ENCODE data around the gene SERPINB7. TPM values are rescaled to one million over a fixed set of nuclear protein-coding genes. Genes with fewer than 3 reads are reported as not detected.

The SERPINB7 gene
- total RNA-seq, 2 donors from 2014 or later, result 0.71 TPM; not detected in 1

GRCh38 chr18:63834471-63835113 lies 59.4 kb downstream of the SERPINB7 start:
- no peaks in the 10 kb centered on the region for H3K9me3 ChIP-seq
- H3K4me1 ChIP-seq, result no peaks in the 10 kb centered on the region
- no peak for DNase-seq (ENCODE audit: low spot score)
- no peaks in the 10 kb centered on the region for H3K36me3 ChIP-seq
- H3K27ac ChIP-seq, result no peak overlapping the region
- H3K27me3 ChIP-seq, result no peaks in the 10 kb centered on the region
- no peak for TF ChIP-seq CTCF (IDR thresholded peaks at IDR 0.05)
- H3K4me3 ChIP-seq, result no peak overlapping the region

- H3K4me1 ChIP-seq, result no peaks in the 10 kb centered on the region
- no peak for TF ChIP-seq CTCF (IDR thresholded peaks at IDR 0.05)
- H3K9me3 ChIP-seq, result no peaks in the 10 kb centered on the region
- no peak for DNase-seq (ENCODE audit: low spot score)
- H3K27ac ChIP-seq, result no peak overlapping the region
- H3K4me3 ChIP-seq, result no peak overlapping the region
- no peaks in the 10 kb centered on the region for H3K27me3 ChIP-seq
- no peaks in the 10 kb centered on the region for H3K36me3 ChIP-seq
These were observed 61.2 kb downstream of the SERPINB7 start for GRCh38 chr18:63836456-63836855.

DNA sequence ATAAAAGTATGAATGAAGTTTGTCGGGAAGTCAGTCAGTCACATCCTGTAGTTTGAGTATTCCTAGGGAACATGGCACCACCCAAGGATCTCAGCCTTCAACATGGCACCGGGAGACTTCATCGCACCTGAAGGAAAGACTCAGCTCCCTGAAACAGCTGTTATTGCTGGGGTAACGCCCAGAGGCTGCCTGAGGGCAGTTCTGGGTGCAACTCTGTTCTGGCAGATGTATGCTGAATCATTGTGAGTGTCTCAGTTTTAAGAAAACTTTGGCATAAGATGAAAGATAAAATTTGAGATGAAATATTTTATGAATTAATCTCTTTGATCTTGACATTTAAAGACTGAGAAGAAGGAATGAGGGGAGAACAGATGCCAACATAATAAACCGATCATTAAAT lies 62.4 kb downstream of the SERPINB7 start:
- TF ChIP-seq CTCF (IDR thresholded peaks at IDR 0.05), result no peak

DNA sequence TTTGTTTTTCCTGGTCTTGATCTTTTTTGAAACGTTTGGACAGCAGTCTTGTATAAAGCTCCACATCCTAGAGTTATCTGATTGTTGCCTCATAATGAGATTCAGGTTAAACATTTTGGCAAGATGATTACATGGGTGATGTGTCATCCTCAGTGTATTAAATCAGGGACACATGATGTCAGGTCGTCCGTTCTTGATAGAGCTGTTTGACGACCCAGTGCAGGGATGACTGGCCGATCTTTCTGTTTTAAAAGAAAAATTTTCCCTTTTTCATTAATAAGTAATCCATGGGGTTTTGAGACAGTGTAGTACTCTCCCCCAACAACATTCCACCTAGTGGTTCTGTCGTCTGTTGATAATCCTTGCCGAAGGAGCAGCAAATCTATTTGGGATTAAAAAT lies 67.8 kb downstream of the SERPINB7 start:
- H3K9me3 ChIP-seq, result no peaks in the 10 kb centered on the region
- no peak for TF ChIP-seq CTCF (IDR thresholded peaks at IDR 0.05)
- no peaks in the 10 kb centered on the region for H3K36me3 ChIP-seq
- no peaks in the 10 kb centered on the region for H3K27me3 ChIP-seq
- no peak for DNase-seq (ENCODE audit: low spot score)
- H3K4me3 ChIP-seq, result no peak overlapping the region
- no peak overlapping the region for H3K27ac ChIP-seq
- no peaks in the 10 kb centered on the region for H3K4me1 ChIP-seq

More for the DNA sequence above, 62.4 kb downstream of the SERPINB7 start:
- no peaks in the 10 kb centered on the region for H3K9me3 ChIP-seq
- no peak for DNase-seq (ENCODE audit: low spot score)
- H3K27ac ChIP-seq, result no peak overlapping the region
- H3K4me1 ChIP-seq, result no peaks in the 10 kb centered on the region
- H3K36me3 ChIP-seq, result no peaks in the 10 kb centered on the region
- H3K4me3 ChIP-seq, result no peak overlapping the region
- no peaks in the 10 kb centered on the region for H3K27me3 ChIP-seq

- H3K27ac ChIP-seq, result no peak overlapping the region
- H3K9me3 ChIP-seq, result no peaks in the 10 kb centered on the region
- H3K27me3 ChIP-seq, result no peaks in the 10 kb centered on the region
- no peaks in the 10 kb centered on the region for H3K4me1 ChIP-seq
- no peaks in the 10 kb centered on the region for H3K36me3 ChIP-seq
- DNase-seq (ENCODE audit: low spot score), result no peak
- peak in 1 of 2 donors; percentile 39 for TF ChIP-seq CTCF (IDR thresholded peaks at IDR 0.05)
- no peak overlapping the region for H3K4me3 ChIP-seq
These were observed 69.0 kb downstream of the SERPINB7 start for GRCh38 chr18:63844254-63844653.

DNA sequence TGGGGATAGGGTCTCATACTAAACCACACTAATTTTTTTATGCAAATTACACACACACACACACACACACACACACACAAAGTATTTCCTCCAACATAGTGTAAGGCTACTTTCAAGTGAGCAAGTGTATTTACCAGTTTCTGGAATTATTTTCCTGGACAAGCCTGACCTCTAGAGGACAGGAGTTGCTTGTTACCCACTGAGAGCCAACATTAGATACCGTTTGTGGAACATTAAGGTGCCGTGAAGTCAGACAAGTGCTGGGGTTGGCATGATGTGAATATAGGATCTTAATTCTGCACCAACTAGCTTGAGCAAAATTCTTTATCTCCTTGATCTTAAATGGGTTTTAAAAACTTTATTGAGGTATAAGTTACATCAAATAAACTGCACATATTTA lies 72.9 kb downstream of the SERPINB7 start:
- no peaks in the 10 kb centered on the region for H3K36me3 ChIP-seq
- peak in 1 of 2 donors; percentile 60 for TF ChIP-seq CTCF (IDR thresholded peaks at IDR 0.05)
- H3K4me1 ChIP-seq, result no peaks in the 10 kb centered on the region
- H3K27me3 ChIP-seq, result no peaks in the 10 kb centered on the region
- no peak overlapping the region for H3K27ac ChIP-seq
- no peak for DNase-seq (ENCODE audit: low spot score)
- no peak overlapping the region for H3K4me3 ChIP-seq
- no peaks in the 10 kb centered on the region for H3K9me3 ChIP-seq
